ENCODE measurements around the gene TMEM41B. TPM values are rescaled to one million over a fixed set of nuclear protein-coding genes. Genes with fewer than 3 reads are reported as not detected.

Gene TMEM41B
- total and polyA plus RNA-seq, 2 of the 4 experiments (the other 2 are of a cell fraction), result 20.8 to 21.5 TPM

DNA sequence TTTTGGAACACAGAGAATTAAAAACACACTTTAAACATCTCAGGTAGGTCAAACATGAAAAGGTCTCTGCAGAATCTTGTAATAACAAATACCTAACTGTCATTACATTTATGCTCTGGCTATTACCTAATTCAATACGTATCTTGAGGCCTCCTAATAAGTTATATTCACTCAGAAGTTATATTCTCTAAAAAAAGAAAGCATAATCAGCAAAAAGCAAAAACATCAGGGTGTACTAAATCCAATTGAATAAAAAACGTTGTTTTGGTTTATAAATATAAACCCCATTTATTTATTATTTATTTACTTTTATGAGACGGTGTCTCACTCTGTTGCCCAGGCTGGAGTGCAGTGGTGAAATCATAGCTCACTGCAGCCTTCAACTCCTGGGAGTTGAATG is 10.2 kb downstream of the TMEM41B start:
- Histone ChIP-seq H3K36me3 (ENCODE audit: control insufficient read depth, insufficient read depth, low read length) (0 out of 2 replicates have a peak, but pooled peaks cover 1% of the 10 kb centered on the region), H3K14ac (replicated peaks; ENCODE audit: low read depth, low read length) (no peak overlapping the region), H4K5ac (ENCODE audit: low read depth, low read length) (no peak overlapping the region), H3K27ac (ENCODE audit: insufficient read depth, low read length) (no peak overlapping the region), H3K9ac (ENCODE audit: low read depth, low read length) (no peak overlapping the region), H2BK20ac (ENCODE audit: low read depth, low read length) (no peak overlapping the region), H3K4me2 (ENCODE audit: low read depth, low read length) (no peak overlapping the region), H3K4ac (ENCODE audit: low read depth, low read length) (no peak overlapping the region), H3K56ac (ENCODE audit: extremely low read depth, insufficient read depth, low read length) (no peak overlapping the region), H3K4me3 (ENCODE audit: insufficient read depth, low read depth, low read length) (no peak overlapping the region), H3K27me3 (ENCODE audit: control insufficient read depth, insufficient read depth, low read length) (no peaks in the 10 kb centered on the region), H3K4me1 (ENCODE audit: control insufficient read depth, insufficient read depth, low read length) (peaks cover 3% of the 10 kb centered on the region; the same call in 1 of the 2 replicates), H3K9me3 (ENCODE audit: control insufficient read depth, insufficient read depth, low read length) (no peaks in the 10 kb centered on the region), H3K23ac (ENCODE audit: low read depth, low read length) (no peak overlapping the region), H2BK15ac (ENCODE audit: low read depth, low read length) (no peak overlapping the region), H4K91ac (ENCODE audit: insufficient read depth, low read depth, low read length) (no peak overlapping the region), H4K20me1 (ENCODE audit: insufficient read depth, low read length) (peaks cover 12% of the 10 kb centered on the region; the same call in 1 of the 2 replicates), H2AFZ (replicated peaks; ENCODE audit: low read length, poor library complexity) (no peak overlapping the region), H2AK9ac (replicated peaks; ENCODE audit: low read depth, low read length, poor library complexity) (no peak overlapping the region), H3K9me1 (ENCODE audit: insufficient read depth, low read length) (no peaks in the 10 kb centered on the region; the same call in 1 of the 2 replicates), H2BK5ac (ENCODE audit: low read depth, low read length, poor library complexity, severe bottlenecking) (no peak overlapping the region), H3K79me1 (ENCODE audit: low read depth in 1 of 2, low read length in 2 of 2) (peaks cover 15 to 54% of the 10 kb centered on the region in 2 experiments; a peak in 3 of 4 replicates), H3K18ac (ENCODE audit: low read depth, low read length) (no peak overlapping the region), H2AK5ac (ENCODE audit: low read depth, low read length) (no peak overlapping the region), H2BK120ac (ENCODE audit: low read depth, low read length) (no peak overlapping the region), H4K8ac (ENCODE audit: low read depth in 2 of 2, low read length in 2 of 2) (no peak overlapping the region)
- intact Hi-C loops (cut with micrococcal nuclease), result no loop called here
- ATAC-seq (ENCODE audit: low read depth), result no peak
- ChIA-PET CTCF (no interaction called here), POLR2A (ENCODE audit: unreplicated experiment) (no interaction called here)
- TF ChIP-seq, protein P1, sequence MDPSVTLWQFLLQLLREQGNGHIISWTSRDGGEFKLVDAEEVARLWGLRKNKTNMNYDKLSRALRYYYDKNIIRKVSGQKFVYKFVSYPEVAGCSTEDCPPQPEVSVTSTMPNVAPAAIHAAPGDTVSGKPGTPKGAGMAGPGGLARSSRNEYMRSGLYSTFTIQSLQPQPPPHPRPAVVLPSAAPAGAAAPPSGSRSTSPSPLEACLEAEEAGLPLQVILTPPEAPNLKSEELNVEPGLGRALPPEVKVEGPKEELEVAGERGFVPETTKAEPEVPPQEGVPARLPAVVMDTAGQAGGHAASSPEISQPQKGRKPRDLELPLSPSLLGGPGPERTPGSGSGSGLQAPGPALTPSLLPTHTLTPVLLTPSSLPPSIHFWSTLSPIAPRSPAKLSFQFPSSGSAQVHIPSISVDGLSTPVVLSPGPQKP (IDR thresholded peaks at IDR 0.05; ENCODE audit: borderline replicate concordance, low read depth, low read length), result no peak
- TF ChIP-seq RAD21 (IDR thresholded peaks at IDR 0.05; ENCODE audit: low read length) (no peak), CHD1 (IDR thresholded peaks at IDR 0.05; ENCODE audit: low read depth, low read length) (no peak), MAFK (IDR thresholded peaks at IDR 0.05; ENCODE audit: low read depth, low read length) (peak; percentile 31; the same call in 1 of the 2 replicates), RCOR1 (IDR thresholded peaks at IDR 0.05; ENCODE audit: insufficient replicate concordance, low read length) (no peak), FOS (IDR thresholded peaks at IDR 0.05; ENCODE audit: low read depth, low read length) (no peak), CEBPB (IDR thresholded peaks at IDR 0.05; ENCODE audit: low read depth, low read length) (no peak)
- TF ChIP-seq, protein P2, sequence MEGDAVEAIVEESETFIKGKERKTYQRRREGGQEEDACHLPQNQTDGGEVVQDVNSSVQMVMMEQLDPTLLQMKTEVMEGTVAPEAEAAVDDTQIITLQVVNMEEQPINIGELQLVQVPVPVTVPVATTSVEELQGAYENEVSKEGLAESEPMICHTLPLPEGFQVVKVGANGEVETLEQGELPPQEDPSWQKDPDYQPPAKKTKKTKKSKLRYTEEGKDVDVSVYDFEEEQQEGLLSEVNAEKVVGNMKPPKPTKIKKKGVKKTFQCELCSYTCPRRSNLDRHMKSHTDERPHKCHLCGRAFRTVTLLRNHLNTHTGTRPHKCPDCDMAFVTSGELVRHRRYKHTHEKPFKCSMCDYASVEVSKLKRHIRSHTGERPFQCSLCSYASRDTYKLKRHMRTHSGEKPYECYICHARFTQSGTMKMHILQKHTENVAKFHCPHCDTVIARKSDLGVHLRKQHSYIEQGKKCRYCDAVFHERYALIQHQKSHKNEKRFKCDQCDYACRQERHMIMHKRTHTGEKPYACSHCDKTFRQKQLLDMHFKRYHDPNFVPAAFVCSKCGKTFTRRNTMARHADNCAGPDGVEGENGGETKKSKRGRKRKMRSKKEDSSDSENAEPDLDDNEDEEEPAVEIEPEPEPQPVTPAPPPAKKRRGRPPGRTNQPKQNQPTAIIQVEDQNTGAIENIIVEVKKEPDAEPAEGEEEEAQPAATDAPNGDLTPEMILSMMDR (conservative IDR thresholded peaks at IDR 0.05; ENCODE audit: low read depth, low read length), result no peak
- no CpG with 5 or more reads among the region's 3 CpGs for WGBS, 2 experiments (ENCODE audit: extremely low coverage in 2 of 2, insufficient read length in 1 of 2)
- dilution Hi-C loops (cut with HindIII; ENCODE audit: low sequenced_read_pairs, unreplicated experiment), result no loop called here
- in situ Hi-C loops (cut with MboI; ENCODE audit: low sequenced_read_pairs), result no loop called here
- BruUV-seq (replicated peaks), result no TSS peak
- DNase-seq, result no peak
